Measurements from ENCODE around the gene TMEM25. TPM values are rescaled to one million over a fixed set of nuclear protein-coding genes. Genes with fewer than 3 reads are reported as not detected.

The TMEM25 gene
- total and polyA plus RNA-seq, 12 donors: 27.0 to 113 (median 55.9) TPM

GRCh38 chr11:118488480-118489109 lies 42.4 kb upstream of the TMEM25 start:
- intact Hi-C loops (cut with DNase I): loop anchor here (5.0 to 10.0 kb wide), 2 partner anchors 91 to 94 kb away; no protein-coding TSS in a partner anchor
- peaks cover 0 to 94% of the 10 kb centered on the region in 2 donors for H3K36me3 ChIP-seq (replicated peaks in 1 of 2)
- no peaks in the 10 kb centered on the region for H3K27me3 ChIP-seq
- no peak for TF ChIP-seq POLR2A (IDR thresholded peaks at IDR 0.05)
- TF ChIP-seq CTCF (IDR thresholded peaks at IDR 0.05): peak; percentile 73 to 82 (median 80)
- 23 to 27% (median 25%) methylated on average over 7 of the region's 7 CpGs for WGBS, 4 donors
- peak; percentile 55 to 76 (median 66) for DNase-seq
- H3K27ac ChIP-seq: no peak overlapping the region
- no peak overlapping the region for H3K4me3 ChIP-seq
- H3K9me3 ChIP-seq (replicated peaks in 1 of 3): no peaks in the 10 kb centered on the region
- H3K4me1 ChIP-seq (replicated peaks in 1 of 2): no peaks in the 10 kb centered on the region

- Histone ChIP-seq H3K27me3 (no peaks in the 10 kb centered on the region), H3K9me3 (replicated peaks in 1 of 3) (no peaks in the 10 kb centered on the region), H3K4me1 (replicated peaks in 1 of 2) (no peaks in the 10 kb centered on the region), H3K27ac (no peak overlapping the region), H3K36me3 (replicated peaks in 1 of 2) (peaks cover 0 to 95% of the 10 kb centered on the region in 2 donors), H3K4me3 (no peak overlapping the region)
- DNase-seq: no peak
- TF ChIP-seq POLR2A (IDR thresholded peaks at IDR 0.05) (no peak), CTCF (IDR thresholded peaks at IDR 0.05) (no peak)
- intact Hi-C loops (cut with DNase I): no loop called here
- 85 to 91% (median 89%) methylated on average over 4 of the region's 4 CpGs for WGBS, 4 donors
Measured at GRCh38 chr11:118491041-118491440, 40.0 kb upstream of the TMEM25 start.

GRCh38 chr11:118497831-118498230 lies 33.2 kb upstream of the TMEM25 start:
- Histone ChIP-seq H3K4me3 (no peak overlapping the region), H3K27me3 (no peaks in the 10 kb centered on the region), H3K36me3 (replicated peaks in 1 of 2) (peaks cover 0 to 100% of the 10 kb centered on the region in 2 donors), H3K9me3 (replicated peaks in 1 of 3) (no peaks in the 10 kb centered on the region), H3K4me1 (replicated peaks in 1 of 2) (no peaks in the 10 kb centered on the region), H3K27ac (no peak overlapping the region)
- WGBS, 4 donors: 86 to 93% (median 87%) methylated on average over 4 of the region's 4 CpGs
- intact Hi-C loops (cut with DNase I): no loop called here
- TF ChIP-seq POLR2A (IDR thresholded peaks at IDR 0.05): no peak
- TF ChIP-seq CTCF (IDR thresholded peaks at IDR 0.05): no peak
- no peak for DNase-seq

DNA sequence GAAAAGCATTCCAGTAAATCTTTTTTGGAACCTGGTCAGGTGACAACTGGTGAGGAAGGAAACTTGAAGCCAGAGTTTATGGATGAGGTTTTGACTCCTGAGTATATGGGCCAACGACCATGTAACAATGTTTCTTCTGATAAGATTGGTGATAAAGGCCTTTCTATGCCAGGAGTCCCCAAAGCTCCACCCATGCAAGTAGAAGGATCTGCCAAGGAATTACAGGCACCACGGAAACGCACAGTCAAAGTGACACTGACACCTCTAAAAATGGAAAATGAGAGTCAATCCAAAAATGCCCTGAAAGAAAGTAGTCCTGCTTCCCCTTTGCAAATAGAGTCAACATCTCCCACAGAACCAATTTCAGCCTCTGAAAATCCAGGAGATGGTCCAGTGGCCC lies 27.8 kb upstream of the TMEM25 start:
- no peak overlapping the region for H3K4me3 ChIP-seq
- H3K9me3 ChIP-seq (replicated peaks in 1 of 3): no peaks in the 10 kb centered on the region
- no peak for DNase-seq
- H3K27ac ChIP-seq: no peak overlapping the region
- H3K36me3 ChIP-seq (replicated peaks in 1 of 2): peaks cover 0 to 99% of the 10 kb centered on the region in 2 donors
- no peaks in the 10 kb centered on the region for H3K27me3 ChIP-seq
- H3K4me1 ChIP-seq (replicated peaks in 1 of 2): no peaks in the 10 kb centered on the region
- WGBS, 4 donors: 49 to 59% (median 57%) methylated on average over 3 of the region's 3 CpGs
- intact Hi-C loops (cut with DNase I): loop anchor here in 1 of 2 donors (10.0 kb wide), 1 partner anchor 118 kb away; no protein-coding TSS in a partner anchor
- TF ChIP-seq CTCF (IDR thresholded peaks at IDR 0.05): no peak
- no peak for TF ChIP-seq POLR2A (IDR thresholded peaks at IDR 0.05)

All from adrenal gland (tissue), 12 donors.